K562 (cell line): Measurements from ENCODE around the gene BPI. TPM values are rescaled to one million over a fixed set of nuclear protein-coding genes. Genes with fewer than 3 reads are reported as not detected.

ENCODE experiments used
- ATAC-seq: fragments of 200-7000 bp; cut with Tn5 transposase; 3 replicates; pipeline ENCODE4 v1.9.1; 2020; ENCODE audit warnings: moderate library complexity
- BruUV-seq: library from RNA; stranded (reverse); fragments of 400-500 nt; replicated peaks from 2 replicates; lab custom pipeline; 2021; lab: Mats Ljungman, UMichigan
- CTCF ChIA-PET: fragments of 300-600 bp; formaldehyde crosslinking; extraction: SDS; loops from one replicate; lab custom pipeline; 2021; ENCODE audit warnings: low intra/inter-chr PET ratio; lab: Yijun Ruan, JAX
- POLR2A ChIA-PET: fragments of 300-600, 350-650 bp; sonication (Branson Sonifier 250); formaldehyde crosslinking; extraction: SDS; loops from one replicate; lab custom pipeline; 2021; ENCODE audit warnings: antibody characterized with exemption, inconsistent platforms; lab: Yijun Ruan, JAX
- DNase-seq, 4 experiments: peaks; one replicate each; pipeline versions ENCODE4 v3.0.0 to v3.0.0-alpha.2; 2011 to 2018; ENCODE audit warnings: low spot score in 3 of 4, mixed read lengths in 3 of 4; ENCODE audit errors: extremely low read depth in 1 of 4
- FAIRE-seq: peaks from 2 replicates; lab custom pipeline; 2011; peaks lifted over from hg19 to GRCh38; lab: Jason Lieb, UNC
- H2AFZ ChIP-seq: 2 replicates; pipeline ENCODE4 v1.6.0; 2011; ENCODE audit warnings: low read depth, low read length, control low read depth, inconsistent platforms
- H3K27ac ChIP-seq: fragments of 200-600 bp; 3 replicates; pipeline ENCODE4 v1.8.0; 2011; ENCODE audit warnings: low read depth, mild to moderate bottlenecking, control low read depth, inconsistent platforms, low read length, moderate library complexity, mixed read lengths; ENCODE audit errors: extremely low read depth
- H3K27me3 ChIP-seq, 2 experiments: fragments of 300-600 bp in 1 of 2; 2 replicates in 1 of 2; 3 replicates in 1 of 2; pipeline versions ENCODE4 v1.6.0 to v1.8.0; 2011; ENCODE audit warnings: inconsistent platforms in 2 of 2, low read length in 2 of 2, mild to moderate bottlenecking in 1 of 2, mixed read lengths in 1 of 2, moderate library complexity in 1 of 2; ENCODE audit not compliant: control insufficient read depth in 2 of 2, insufficient read depth in 2 of 2
- H3K36me3 ChIP-seq: fragments of 300-600 bp; 3 replicates; pipeline ENCODE4 v1.8.0; 2011; ENCODE audit warnings: mild to moderate bottlenecking, low read length, inconsistent platforms; ENCODE audit not compliant: control insufficient read depth, insufficient read depth
- H3K4me1 ChIP-seq, 2 experiments: fragments of 200-600 bp in 1 of 2; replicated peaks in 1 of 2; 2 replicates in 1 of 2; 3 replicates in 1 of 2; pipeline versions ENCODE4 v1.5.1 to v1.8.0; 2011; ENCODE audit warnings: inconsistent platforms in 2 of 2, low read length in 2 of 2, mild to moderate bottlenecking in 1 of 2, mixed read lengths in 1 of 2, moderate library complexity in 1 of 2; ENCODE audit not compliant: control insufficient read depth in 2 of 2, insufficient read depth in 2 of 2
- H3K4me2 ChIP-seq: 2 replicates; pipeline ENCODE4 v1.6.1; 2011; ENCODE audit warnings: low read length, control low read depth, inconsistent platforms, mixed read lengths; ENCODE audit not compliant: insufficient read depth
- H3K4me3 ChIP-seq: fragments of 200-600 bp; sonication (generic), shearing (Covaris generic); 2 replicates; pipeline ENCODE4 v1.5.1; 2016; ENCODE audit warnings: control low read depth, inconsistent platforms
- H3K79me2 ChIP-seq: fragments of 200-600 bp; 3 replicates; pipeline ENCODE4 v1.8.0; 2011; ENCODE audit warnings: low read length, inconsistent platforms; ENCODE audit not compliant: control insufficient read depth, insufficient read depth
- H3K9ac ChIP-seq, 2 experiments: 2 replicates each; pipeline versions ENCODE4 v1.6.0 to v1.6.1; 2011; ENCODE audit warnings: low read depth in 2 of 2, low read length in 2 of 2, control low read depth in 1 of 2, inconsistent platforms in 1 of 2, mild to moderate bottlenecking in 1 of 2, mixed read lengths in 1 of 2; ENCODE audit not compliant: insufficient read depth in 1 of 2
- H3K9me1 ChIP-seq: one replicate; pipeline ENCODE4 v1.6.0; 2011; ENCODE audit warnings: inconsistent platforms, mild to moderate bottlenecking, low read length, moderate library complexity; ENCODE audit not compliant: control insufficient read depth, insufficient read depth
- H3K9me3 ChIP-seq: replicated peaks from 2 replicates; pipeline ENCODE4 v1.5.1; 2011; ENCODE audit warnings: low read depth, low read length, inconsistent platforms; ENCODE audit not compliant: control insufficient read depth, insufficient read depth
- H4K20me1 ChIP-seq: replicated peaks from 2 replicates; pipeline ENCODE4 v1.6.1; 2011; ENCODE audit warnings: low read length, inconsistent platforms, mixed read lengths; ENCODE audit not compliant: control insufficient read depth, insufficient read depth
- C11orf30 ChIP-seq: fragments of 450-650 bp; IDR thresholded peaks from 2 replicates; pipeline ENCODE4 v1.6.1; 2016; ENCODE audit warnings: low read depth, mild to moderate bottlenecking
- HDAC8 ChIP-seq: fragments of 450-650 bp; IDR thresholded peaks from 2 replicates; pipeline ENCODE4 v1.6.1; 2016; ENCODE audit warnings: mild to moderate bottlenecking, missing genetic modification characterization, moderate library complexity, missing compliant biosample characterization
- MAFF ChIP-seq: IDR thresholded peaks from 2 replicates; pipeline ENCODE4 v1.6.1; 2012; ENCODE audit warnings: low read length, improper control_type of control experiment
- MAFG ChIP-seq: fragments of 450-650 bp; conservative IDR thresholded peaks from 2 replicates; pipeline ENCODE4 v1.6.1; 2016; ENCODE audit warnings: missing genetic modification characterization, missing compliant biosample characterization
- NFE2 ChIP-seq: IDR thresholded peaks from 2 replicates; pipeline ENCODE4 v1.6.1; 2014; ENCODE audit warnings: antibody characterized with exemption, low read depth
- NR3C1 ChIP-seq: sonication (generic); formaldehyde crosslinking; IDR thresholded peaks from 2 replicates; pipeline ENCODE4 v1.8.1; 2022; ENCODE audit warnings: missing genetic modification reagents
- ZNF316 ChIP-seq: fragments of 450-650 bp; IDR thresholded peaks from 2 replicates; pipeline ENCODE4 v1.6.1; 2016
- WGBS: fragments of 100-300 bp; shearing (Covaris generic); methylation state at CpG from one replicate; pipeline ENCODE4 v1.1.6; 2016; ENCODE audit warnings: low coverage, mixed read lengths; ENCODE audit not compliant: insufficient coverage; ENCODE audit errors: missing lambda C conversion rate; 5-methylcytosine and 5-hydroxymethylcytosine counted together
- in situ Hi-C: fragments of 300-500 bp; cut with MboI; formaldehyde crosslinking; loops from 4 replicates; pipeline ENCODE4 v1.15.0; 2018; ENCODE audit warnings: inconsistent platforms, mixed read lengths
- intact Hi-C: fragments of 100-400 bp; cut with micrococcal nuclease; formaldehyde crosslinking; loops from 2 replicates; pipeline ENCODE4 v1.14.2; 2022
- polyA plus RNA-seq, 8 experiments: library from polyadenylated mRNA; depleted of rRNA in 4 of 8; stranded (reverse) in 5 of 8; unstranded in 3 of 8; fragments of >200 nt; fragmentation: Nextera tagmentation in 2 of 8; fragmentation: Illumina TruSeq in 1 of 8; extraction: Ambion mirVana in 2 of 8; extraction: Trizol in 1 of 8; gene quantifications; 2 replicates each; pipeline versions ENCODE4 v1.2.1 to v1.2.3, GENCODE V29; 2011 to 2014; ENCODE audit warnings: inconsistent platforms in 1 of 8, missing spikeins in 1 of 8
- total RNA-seq, 7 experiments: library from RNA; depleted of rRNA in 6 of 7; stranded (reverse); fragments of >200 nt in 6 of 7; fragmentation: Illumina TruSeq in 2 of 7; extraction: Trizol in 2 of 7; gene quantifications; 2 replicates each; pipeline versions ENCODE4 v1.2.1 to v1.2.3, GENCODE V29; 2011 to 2021; ENCODE audit warnings: low replicate concordance in 1 of 7

Gene BPI
- total and polyA plus RNA-seq, 9 of the 15 experiments (the other 6 are each of a cell fraction or from before 2014, with no cell fraction given) = not detected

DNA sequence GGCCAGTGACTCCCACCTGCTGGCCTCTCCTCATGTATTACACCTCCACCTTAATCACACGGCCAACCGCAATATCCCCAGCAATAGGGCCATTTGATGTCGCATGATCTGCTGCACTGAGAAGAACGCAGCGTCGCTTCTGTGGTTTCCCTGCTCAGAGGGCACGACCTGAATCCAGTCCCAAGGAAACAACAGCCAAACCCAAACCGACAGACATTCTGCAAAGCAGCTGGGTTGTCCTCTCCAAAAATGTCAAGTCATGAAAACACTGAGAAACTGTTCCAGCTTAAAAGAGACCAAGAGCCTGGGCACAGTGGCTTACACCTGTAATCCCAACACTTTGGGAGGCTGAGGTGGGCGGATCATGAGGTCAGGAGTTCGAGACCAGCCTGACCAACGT, 7.5 kb upstream of the BPI start:
- FAIRE-seq (no peak), ATAC-seq (no peak), DNase-seq (no peak)
- no TSS peak for BruUV-seq
- H3K4me3 ChIP-seq = no peak overlapping the region
- ChIA-PET CTCF (interaction anchor here (0.6 kb wide), 1 partner anchor 10 kb away, joined by 3 read pairs; no protein-coding TSS in a partner anchor), POLR2A (interaction anchor here (0.6 kb wide), 1 partner anchor 526 kb away, joined by 3 read pairs; no protein-coding TSS in a partner anchor)
- in situ Hi-C loops (no loop called here), intact Hi-C loops (no loop called here)
- TF ChIP-seq MAFG (tag) = peak; percentile 82
- 0 out of 2 replicates have a peak, but pooled peaks have one; percentile 24 for TF ChIP-seq MAFF
- TF ChIP-seq ZNF316 = peak; percentile 87
- peak; percentile 25; the same call in 1 of the 2 replicates for TF ChIP-seq NFE2
- TF ChIP-seq NR3C1 (CRISPR knock-in tag) = no peak
- TF ChIP-seq C11orf30 = peak; percentile 82
- TF ChIP-seq HDAC8 (tag) = no peak
- H3K9ac ChIP-seq = no peak overlapping the region
- H3K79me2 ChIP-seq = no peaks in the 10 kb centered on the region
- H3K4me1 ChIP-seq = no peaks in the 10 kb centered on the region
- no peaks in the 10 kb centered on the region for H3K9me1 ChIP-seq
- no peak overlapping the region for H3K27ac ChIP-seq
- WGBS = 11% methylated on average over 11 of the region's 11 CpGs
- no peak overlapping the region for H2AFZ ChIP-seq
- H3K4me2 ChIP-seq = no peak overlapping the region
- H3K9me3 ChIP-seq = no peaks in the 10 kb centered on the region
- H3K36me3 ChIP-seq = no peaks in the 10 kb centered on the region
- H4K20me1 ChIP-seq = peaks cover 3% of the 10 kb centered on the region; the same call in 1 of the 2 replicates
- peaks cover 28 to 66% of the 10 kb centered on the region in 2 experiments for H3K27me3 ChIP-seq
